Uterus (tissue), 4 donors: ENCODE data around the gene FAM25A. TPM values are rescaled to one million over a fixed set of nuclear protein-coding genes. Genes with fewer than 3 reads are reported as not detected.
"Not testable (repeated sequence)": the region's sequence is repeated elsewhere in the genome, so short reads cannot be mapped to it uniquely, and the experiment has no call there.

Source experiments
- DNase-seq, 2 donors: peaks; one replicate each; pipeline ENCODE4 v3.0.0-alpha.2; 2019 to 2020
- H3K27ac ChIP-seq, 2 donors: fragments of 200-600 bp; sonication (generic); 1 replicate in 1 of 2; 2 replicates in 1 of 2; pipeline ENCODE4 v1.5.1; 2016 to 2018
- H3K27me3 ChIP-seq, 2 donors: fragments of 200-600 bp; sonication (generic); one replicate each; pipeline ENCODE4 v1.5.1; 2018 to 2019; ENCODE audit warnings: control low read depth in 1 of 2
- H3K36me3 ChIP-seq, 2 donors: fragments of 200-600 bp; sonication (generic); one replicate each; pipeline ENCODE4 v1.5.1; 2019; ENCODE audit warnings: control low read depth in 1 of 2
- H3K4me1 ChIP-seq, 2 donors: fragments of 200-600 bp; sonication (generic); one replicate each; pipeline ENCODE4 v1.5.1; 2018 to 2019; ENCODE audit warnings: control low read depth in 1 of 2
- H3K4me3 ChIP-seq, 2 donors: fragments of 200-600 bp; sonication (generic); 1 replicate in 1 of 2; 2 replicates in 1 of 2; pipeline ENCODE4 v1.5.1; 2018 to 2019; ENCODE audit warnings: mild to moderate bottlenecking in 1 of 2
- H3K9me3 ChIP-seq, 2 donors: fragments of 200-600 bp; sonication (generic); one replicate each; pipeline ENCODE4 v1.5.1; 2019; ENCODE audit warnings: control low read depth in 1 of 2
- CTCF ChIP-seq, 4 experiments: fragments of 200-600 bp in 2 of 4; fragments of 450-650 bp in 2 of 4; sonication (generic) in 2 of 4; IDR thresholded peaks; one replicate each; pipeline ENCODE4 v1.5.1; 2016 to 2019; ENCODE audit warnings: antibody characterized with exemption in 4 of 4, mild to moderate bottlenecking in 2 of 4, moderate library complexity in 1 of 4
- POLR2A ChIP-seq, 2 donors: fragments of 450-650 bp; IDR thresholded peaks; one replicate each; pipeline ENCODE4 v1.6.1; 2016; ENCODE audit warnings: antibody characterized with exemption in 2 of 2, mild to moderate bottlenecking in 1 of 2, moderate library complexity in 1 of 2
- intact Hi-C: fragments of 100-400 bp; cut with DNase I; formaldehyde crosslinking; loops from one replicate; pipeline ENCODE4 v1.15.1; 2023; ENCODE audit warnings: low total_unique reads
- total RNA-seq, 4 donors: library from RNA; depleted of rRNA in 3 of 4; stranded (reverse); fragments of >200 nt in 3 of 4; gene quantifications; one replicate each; pipeline versions ENCODE4 v1.1.0 to v1.2.4, GENCODE V29; 2014 to 2023
- donor health status: DM: yes; HTN: yes; CAD: no.

Gene FAM25A
- total RNA-seq, 4 donors from 2014 or later, result not detected

- no peak overlapping the region for H3K27ac ChIP-seq
- no peak for DNase-seq
- no peaks in the 10 kb centered on the region for H3K27me3 ChIP-seq
- no peaks in the 10 kb centered on the region for H3K36me3 ChIP-seq
- no peak overlapping the region for H3K4me3 ChIP-seq
- H3K4me1 ChIP-seq, result no peaks in the 10 kb centered on the region
- no peaks in the 10 kb centered on the region for H3K9me3 ChIP-seq
- TF ChIP-seq CTCF (IDR thresholded peaks at IDR 0.05) (no peak), POLR2A (IDR thresholded peaks at IDR 0.05) (no peak)
- intact Hi-C loops, result no loop called here
Measured at GRCh38 chr10:87030912-87031635, 11.0 kb downstream of the FAM25A start.

- Histone ChIP-seq H3K9me3 (no peaks in the 10 kb centered on the region), H3K4me1 (no peaks in the 10 kb centered on the region), H3K27me3 (no peaks in the 10 kb centered on the region), H3K36me3 (no peaks in the 10 kb centered on the region), H3K4me3 (no peak overlapping the region), H3K27ac (no peak overlapping the region)
- no peak for DNase-seq
- intact Hi-C loops, result no loop called here
- TF ChIP-seq POLR2A (IDR thresholded peaks at IDR 0.05), result no peak
- TF ChIP-seq CTCF (IDR thresholded peaks at IDR 0.05), result no peak
Measured at GRCh38 chr10:87036623-87037022, 16.5 kb downstream of the FAM25A start.

- no peak for DNase-seq
- intact Hi-C loops, result no loop called here
- Histone ChIP-seq H3K27me3 (no peaks in the 10 kb centered on the region), H3K4me3 (no peak overlapping the region), H3K27ac (no peak overlapping the region), H3K4me1 (no peaks in the 10 kb centered on the region), H3K36me3 (no peaks in the 10 kb centered on the region), H3K9me3 (no peaks in the 10 kb centered on the region)
- TF ChIP-seq POLR2A (IDR thresholded peaks at IDR 0.05), result no peak
- TF ChIP-seq CTCF (IDR thresholded peaks at IDR 0.05), result no peak
Measured at GRCh38 chr10:87038286-87038717, 18.2 kb downstream of the FAM25A start.

GRCh38 chr10:87038786-87039185 lies 18.7 kb downstream of the FAM25A start:
- intact Hi-C loops, result no loop called here
- TF ChIP-seq POLR2A (IDR thresholded peaks at IDR 0.05), result no peak
- H3K4me1 ChIP-seq, result no peaks in the 10 kb centered on the region
- no peaks in the 10 kb centered on the region for H3K36me3 ChIP-seq
- DNase-seq, result no peak
- no peaks in the 10 kb centered on the region for H3K9me3 ChIP-seq
- H3K4me3 ChIP-seq, result no peak overlapping the region
- no peaks in the 10 kb centered on the region for H3K27me3 ChIP-seq
- no peak overlapping the region for H3K27ac ChIP-seq

- H3K27me3 ChIP-seq, H3K9me3 ChIP-seq, DNase-seq, H3K4me3 ChIP-seq, H3K36me3 ChIP-seq, H3K4me1 ChIP-seq, H3K27ac ChIP-seq, intact Hi-C loops: not testable (repeated sequence)
Measured at GRCh38 chr10:87043579-87043978, 23.5 kb downstream of the FAM25A start.

- Histone ChIP-seq H3K4me3 (no peak overlapping the region), H3K4me1 (no peaks in the 10 kb centered on the region), H3K9me3 (no peaks in the 10 kb centered on the region), H3K27ac (no peak overlapping the region), H3K36me3 (no peaks in the 10 kb centered on the region), H3K27me3 (no peaks in the 10 kb centered on the region)
- no peak for TF ChIP-seq CTCF (IDR thresholded peaks at IDR 0.05)
- intact Hi-C loops, result no loop called here
- DNase-seq, result no peak
Measured at GRCh38 chr10:87045434-87045938, 25.4 kb downstream of the FAM25A start.
